Vagina (tissue), 2 donors: ENCODE measurements around the gene DDX10.

Experiments
- CTCF ChIP-seq, 3 experiments: fragments of 450-650 bp in 2 of 3; fragments of 200-600 bp in 1 of 3; sonication (generic) in 1 of 3; IDR thresholded peaks; one replicate each; pipeline ENCODE4 v1.5.1; 2017 to 2019; ENCODE audit warnings: antibody characterized with exemption in 3 of 3, mild to moderate bottlenecking in 2 of 3, moderate library complexity in 2 of 3
- POLR2A ChIP-seq, 2 donors: fragments of 450-650 bp; IDR thresholded peaks; one replicate each; pipeline ENCODE4 v1.6.1; 2017; ENCODE audit warnings: antibody characterized with exemption in 2 of 2, mild to moderate bottlenecking in 2 of 2, moderate library complexity in 2 of 2
- POLR2AphosphoS5 ChIP-seq, 2 donors: sonication (generic); formaldehyde crosslinking; IDR thresholded peaks; one replicate each; pipeline ENCODE4 v1.9.0; 2017; ENCODE audit warnings: antibody characterized with exemption in 2 of 2, mild to moderate bottlenecking in 2 of 2, low read depth in 1 of 2; ENCODE audit not compliant: insufficient read depth in 1 of 2

GRCh38 chr11:108880510-108880909, 215.6 kb downstream of the DDX10 start:
- TF ChIP-seq CTCF (IDR thresholded peaks at IDR 0.05) (no peak), POLR2AphosphoS5 (IDR thresholded peaks at IDR 0.05; ENCODE audit: insufficient read depth in 1 of 2, low read depth in 1 of 2) (no peak), POLR2A (IDR thresholded peaks at IDR 0.05) (no peak)
